Measurements from ENCODE around the gene SAFB2. TPM values are rescaled to one million over a fixed set of nuclear protein-coding genes. Genes with fewer than 3 reads are reported as not detected.

Gene SAFB2
- total RNA-seq, 1 donor = 107 TPM

DNA sequence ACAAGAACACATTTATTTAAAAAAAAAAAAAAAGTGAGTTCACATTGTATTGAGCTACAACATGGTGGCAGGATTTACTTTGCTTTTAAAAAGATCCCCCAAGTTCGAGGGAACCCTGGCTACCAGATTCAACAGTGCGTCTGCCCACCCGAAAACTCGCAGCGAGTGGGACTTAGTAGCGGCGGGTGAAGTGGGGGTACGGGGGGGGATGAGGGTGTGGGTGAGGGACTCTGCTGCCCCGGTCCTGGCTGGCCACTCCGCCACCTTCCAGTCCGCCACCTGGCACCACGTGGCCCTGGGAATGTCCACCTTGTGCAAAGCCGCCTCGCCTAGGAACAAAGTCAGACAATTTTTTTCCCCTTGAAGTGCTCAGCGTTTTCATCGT, 35.5 kb downstream of the SAFB2 start:
- no peaks in the 10 kb centered on the region for H3K27me3 ChIP-seq (ENCODE audit: insufficient read depth, low read length)
- peaks cover 9% of the 10 kb centered on the region for H3K4me1 ChIP-seq (ENCODE audit: insufficient read depth, low read length)

DNA sequence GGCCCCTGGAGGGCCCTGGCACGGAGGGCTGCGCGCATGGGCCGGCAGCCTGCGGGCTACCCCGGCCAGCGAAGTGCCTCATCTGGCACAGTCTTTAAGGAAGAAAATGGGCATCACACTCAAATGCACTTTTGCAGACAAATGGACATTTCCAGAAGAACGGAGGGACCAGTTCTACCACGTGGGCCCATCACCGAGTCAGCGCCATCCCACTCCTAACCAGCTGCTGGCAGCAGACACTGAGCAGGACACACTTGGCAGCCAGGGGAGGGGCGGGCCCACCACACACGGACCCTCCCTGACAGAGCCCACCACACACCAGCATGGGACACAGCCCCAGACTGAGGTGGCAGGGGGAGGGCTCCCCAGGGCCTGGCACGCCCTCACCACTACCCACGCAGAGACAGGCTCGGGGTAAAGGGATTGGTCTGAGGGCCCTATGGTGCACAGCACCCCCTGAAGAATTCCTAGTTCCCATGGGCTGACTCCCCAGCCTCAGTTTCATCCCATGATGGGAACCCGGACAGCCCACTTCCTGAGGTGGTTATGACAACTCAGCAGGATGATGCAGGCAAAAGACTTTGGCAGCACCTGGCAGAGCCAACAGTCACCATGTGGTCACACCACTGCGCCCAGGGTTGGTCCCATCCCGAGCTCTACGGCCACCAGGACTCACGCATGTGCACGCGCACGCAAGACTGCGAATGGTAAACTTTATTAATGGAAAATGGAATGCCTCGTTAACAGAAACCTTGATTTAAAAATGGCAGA, 36.1 kb downstream of the SAFB2 start:
- Histone ChIP-seq H3K4me1 (ENCODE audit: insufficient read depth, low read length) (peaks cover 9% of the 10 kb centered on the region), H3K9me3 (ENCODE audit: low read depth, low read length) (no peaks in the 10 kb centered on the region), H3K4me3 (ENCODE audit: low read length) (no peak overlapping the region), H3K27me3 (ENCODE audit: insufficient read depth, low read length) (no peaks in the 10 kb centered on the region)

More for the DNA sequence above, 35.5 kb downstream of the SAFB2 start:
- no peaks in the 10 kb centered on the region for H3K9me3 ChIP-seq (ENCODE audit: low read depth, low read length)
- H3K4me3 ChIP-seq (ENCODE audit: low read length) = no peak overlapping the region

DNA sequence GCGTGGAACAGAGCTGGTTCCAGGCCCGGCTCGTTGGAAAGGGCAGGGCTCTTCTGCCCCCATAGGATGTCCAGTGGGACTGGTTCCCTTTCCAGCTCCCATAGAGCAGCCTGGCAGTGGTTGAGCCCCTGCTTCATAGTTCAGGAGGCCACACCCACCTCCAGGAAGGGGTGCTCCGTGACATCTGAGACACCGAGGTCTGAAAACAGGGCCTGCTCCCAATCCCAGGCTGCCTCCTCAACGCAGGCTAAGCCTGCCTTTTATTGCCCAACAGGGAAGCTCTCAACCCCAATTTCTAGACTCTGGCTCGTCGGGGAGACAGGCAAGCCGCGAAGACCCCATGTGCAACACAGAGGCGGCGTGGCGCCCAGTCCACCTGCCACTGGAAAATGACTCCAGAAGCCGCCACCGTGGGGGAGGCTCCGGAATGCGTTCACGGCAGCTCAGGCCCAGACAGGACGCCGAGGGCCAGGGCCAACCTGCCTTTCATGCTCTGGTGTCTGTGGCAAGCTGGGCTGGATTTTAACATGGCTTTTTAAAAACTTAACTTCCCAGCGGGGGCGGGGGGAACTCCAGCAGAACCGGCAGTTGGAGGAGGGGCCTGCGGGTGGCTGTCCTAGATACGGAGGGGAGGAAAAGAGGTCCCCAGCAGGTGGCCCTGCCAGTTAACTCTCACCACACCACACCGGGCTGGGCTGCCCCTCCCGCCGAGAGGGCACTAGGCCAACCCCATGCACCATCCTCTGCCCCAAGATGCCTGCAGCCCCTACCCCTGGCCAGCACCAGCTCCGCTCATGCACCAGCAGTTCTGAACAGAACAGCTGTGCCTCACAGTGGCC, 36.9 kb downstream of the SAFB2 start:
- H3K9me3 ChIP-seq (ENCODE audit: low read depth, low read length) = no peaks in the 10 kb centered on the region
- H3K4me3 ChIP-seq (ENCODE audit: low read length) = no peak overlapping the region
- peaks cover 9% of the 10 kb centered on the region for H3K4me1 ChIP-seq (ENCODE audit: insufficient read depth, low read length)
- no peaks in the 10 kb centered on the region for H3K27me3 ChIP-seq (ENCODE audit: insufficient read depth, low read length)

- H3K9me3 ChIP-seq (ENCODE audit: low read depth, low read length) = no peaks in the 10 kb centered on the region
- H3K27me3 ChIP-seq (ENCODE audit: insufficient read depth, low read length) = no peaks in the 10 kb centered on the region
Measured at GRCh38 chr19:5580161-5580571, 42.4 kb downstream of the SAFB2 start.

GRCh38 chr19:5579697-5580096, 42.9 kb downstream of the SAFB2 start:
- no peaks in the 10 kb centered on the region for H3K27me3 ChIP-seq (ENCODE audit: insufficient read depth, low read length)
- peaks cover 4% of the 10 kb centered on the region for H3K4me1 ChIP-seq (ENCODE audit: insufficient read depth, low read length)
- H3K4me3 ChIP-seq (ENCODE audit: low read length) = no peak overlapping the region
- H3K9me3 ChIP-seq (ENCODE audit: low read depth, low read length) = no peaks in the 10 kb centered on the region

More at GRCh38 chr19:5580161-5580571, 42.4 kb downstream of the SAFB2 start:
- Histone ChIP-seq H3K4me3 (ENCODE audit: low read length) (no peak overlapping the region), H3K4me1 (ENCODE audit: insufficient read depth, low read length) (peaks cover 4% of the 10 kb centered on the region)

- H3K27me3 ChIP-seq (ENCODE audit: insufficient read depth, low read length) = no peaks in the 10 kb centered on the region
- H3K4me1 ChIP-seq (ENCODE audit: insufficient read depth, low read length) = peaks cover 4% of the 10 kb centered on the region
- H3K4me3 ChIP-seq (ENCODE audit: low read length) = no peak overlapping the region
- no peaks in the 10 kb centered on the region for H3K9me3 ChIP-seq (ENCODE audit: low read depth, low read length)
Measured at GRCh38 chr19:5579286-5579685, 43.3 kb downstream of the SAFB2 start.

DNA sequence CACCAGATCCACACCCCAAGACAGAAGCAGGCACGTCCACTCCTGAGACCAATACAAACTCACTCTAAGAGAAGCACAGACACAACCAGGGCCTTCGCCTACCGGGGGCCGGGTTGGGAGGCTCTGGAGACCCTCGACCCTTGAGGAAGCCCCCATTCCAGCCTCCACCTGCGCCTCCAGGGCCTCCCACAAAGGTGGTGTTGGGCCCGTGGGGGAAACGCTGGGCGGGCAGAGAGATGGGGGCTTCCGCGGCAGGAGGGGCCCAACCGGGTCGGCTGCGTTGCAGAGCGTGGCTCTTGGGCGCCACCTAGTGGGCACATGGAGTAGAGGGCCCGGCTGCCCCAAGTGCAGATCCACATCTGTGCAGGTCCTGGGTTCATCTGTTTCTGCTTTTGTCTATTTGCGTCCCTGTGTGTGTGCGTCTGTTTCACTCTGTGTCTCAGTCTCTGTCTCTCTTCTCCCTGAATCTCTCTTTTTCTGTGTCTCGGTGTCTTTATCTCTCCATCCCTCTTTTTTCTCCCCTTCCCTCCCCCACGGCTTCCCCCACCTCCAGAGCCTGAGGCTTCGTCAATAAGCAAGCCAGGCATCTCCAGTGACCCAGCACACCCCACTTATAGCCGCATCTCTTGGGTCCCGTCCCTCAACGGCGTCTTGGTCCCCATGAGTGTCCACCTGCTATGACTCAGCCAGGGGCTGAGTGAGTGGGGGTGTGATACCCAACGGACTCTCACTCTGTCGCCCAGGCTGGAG, 44.3 kb downstream of the SAFB2 start:
- no peaks in the 10 kb centered on the region for H3K27me3 ChIP-seq (ENCODE audit: insufficient read depth, low read length)
- H3K4me3 ChIP-seq (ENCODE audit: low read length) = no peak overlapping the region
- H3K4me1 ChIP-seq (ENCODE audit: insufficient read depth, low read length) = peaks cover 4% of the 10 kb centered on the region
- H3K9me3 ChIP-seq (ENCODE audit: low read depth, low read length) = no peaks in the 10 kb centered on the region

DNA sequence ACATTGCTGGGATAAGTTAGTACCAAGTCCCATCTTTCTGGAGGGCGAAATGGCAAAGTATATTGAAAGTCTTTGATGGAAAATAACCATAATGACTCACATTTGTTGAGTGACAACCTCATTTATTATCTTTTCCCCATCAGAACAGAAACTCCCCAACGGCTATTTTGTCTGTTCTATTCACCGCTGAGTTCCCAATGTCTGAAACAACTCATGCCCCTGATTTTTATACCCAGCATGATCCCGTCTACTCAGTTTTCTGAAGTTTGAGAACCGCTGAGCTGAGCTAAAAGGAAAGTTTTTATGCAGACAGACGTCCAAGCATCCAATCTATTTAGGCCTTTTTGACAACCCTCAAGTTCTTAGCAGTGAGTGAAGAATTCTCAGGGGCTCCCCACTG, 47.0 kb downstream of the SAFB2 start:
- H3K4me3 ChIP-seq (ENCODE audit: low read length) = no peak overlapping the region
- no peaks in the 10 kb centered on the region for H3K27me3 ChIP-seq (ENCODE audit: insufficient read depth, low read length)
- no peaks in the 10 kb centered on the region for H3K9me3 ChIP-seq (ENCODE audit: low read depth, low read length)
- peaks cover 4% of the 10 kb centered on the region for H3K4me1 ChIP-seq (ENCODE audit: insufficient read depth, low read length)

DNA sequence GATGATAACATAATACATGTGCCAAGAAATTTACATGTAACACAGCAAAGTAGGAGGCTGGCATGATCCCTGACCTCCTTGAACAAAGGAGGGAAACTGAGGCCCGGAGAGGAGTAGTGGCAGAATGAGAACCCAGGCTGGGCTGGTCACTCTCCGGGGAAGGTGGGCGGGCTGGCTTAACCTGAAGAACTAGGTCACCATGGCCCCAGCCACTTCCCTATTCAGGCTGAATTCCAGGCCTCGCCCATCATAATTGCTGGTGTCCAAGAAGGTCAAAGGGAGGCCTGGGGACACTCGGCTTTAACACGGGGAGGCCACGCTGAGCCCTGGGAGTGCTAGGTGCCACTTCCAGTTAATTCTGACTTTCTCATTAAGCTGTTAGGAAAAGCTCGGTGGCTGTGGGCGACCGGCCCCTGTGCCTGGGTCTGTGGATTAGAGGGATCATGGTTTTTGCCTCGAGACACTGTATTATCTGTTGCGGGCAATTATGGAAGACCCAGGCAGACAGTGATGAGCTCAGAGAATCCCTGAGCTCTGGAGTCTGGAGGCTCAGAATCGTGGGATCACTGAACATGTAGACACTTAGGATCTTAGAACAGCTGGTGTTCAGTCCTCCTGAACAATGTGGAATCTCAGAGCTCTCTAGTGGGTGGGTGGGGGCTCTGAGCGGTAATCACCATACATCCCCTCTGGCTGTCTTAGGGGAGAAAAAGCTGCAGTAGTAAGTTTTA, 49.9 kb downstream of the SAFB2 start:
- H3K4me1 ChIP-seq (ENCODE audit: insufficient read depth, low read length) = no peaks in the 10 kb centered on the region
- no peak overlapping the region for H3K4me3 ChIP-seq (ENCODE audit: low read length)
- peaks cover 6% of the 10 kb centered on the region for H3K27me3 ChIP-seq (ENCODE audit: insufficient read depth, low read length)
- H3K9me3 ChIP-seq (ENCODE audit: low read depth, low read length) = no peaks in the 10 kb centered on the region

DNA sequence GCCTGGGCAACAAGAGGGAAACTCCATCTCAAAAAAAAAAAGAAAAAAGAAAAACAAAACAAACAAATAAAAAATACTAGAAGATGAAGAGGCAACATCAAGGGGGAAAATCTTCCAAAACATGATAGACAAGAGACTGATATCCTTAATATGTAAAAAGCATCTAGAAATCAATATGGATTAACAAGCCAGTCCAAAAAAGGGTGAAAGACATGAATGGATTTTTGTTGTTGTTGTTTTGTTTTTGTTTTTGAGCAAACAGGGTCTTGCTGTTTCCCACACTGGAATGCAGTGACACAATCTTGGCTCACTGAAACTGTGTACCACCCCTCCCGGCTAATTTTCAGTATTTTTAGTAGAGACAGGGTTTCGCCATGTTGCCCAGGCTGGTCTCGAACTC, 50.8 kb downstream of the SAFB2 start:
- Histone ChIP-seq H3K27me3 (ENCODE audit: insufficient read depth, low read length) (peaks cover 10% of the 10 kb centered on the region), H3K4me1 (ENCODE audit: insufficient read depth, low read length) (no peaks in the 10 kb centered on the region), H3K9me3 (ENCODE audit: low read depth, low read length) (no peaks in the 10 kb centered on the region), H3K4me3 (ENCODE audit: low read length) (no peak overlapping the region)

GRCh38 chr19:5567970-5568407, 54.6 kb downstream of the SAFB2 start:
- Histone ChIP-seq H3K4me3 (ENCODE audit: low read length) (no peak overlapping the region), H3K9me3 (ENCODE audit: low read depth, low read length) (no peaks in the 10 kb centered on the region), H3K27me3 (ENCODE audit: insufficient read depth, low read length) (peaks cover 20% of the 10 kb centered on the region), H3K4me1 (ENCODE audit: insufficient read depth, low read length) (no peaks in the 10 kb centered on the region)

GRCh38 chr19:5567360-5567969, 55.1 kb downstream of the SAFB2 start, which contains the start of gene TINCR:
TINCR (minus strand) TSS chr19:5567953.
- H3K9me3 ChIP-seq (ENCODE audit: low read depth, low read length) = no peaks in the 10 kb centered on the region
- H3K4me3 ChIP-seq (ENCODE audit: low read length) = no peak within 1 kb of the TSS
- peaks cover 20% of the 10 kb centered on the region for H3K27me3 ChIP-seq (ENCODE audit: insufficient read depth, low read length)
- H3K4me1 ChIP-seq (ENCODE audit: insufficient read depth, low read length) = no peaks in the 10 kb centered on the region

DNA sequence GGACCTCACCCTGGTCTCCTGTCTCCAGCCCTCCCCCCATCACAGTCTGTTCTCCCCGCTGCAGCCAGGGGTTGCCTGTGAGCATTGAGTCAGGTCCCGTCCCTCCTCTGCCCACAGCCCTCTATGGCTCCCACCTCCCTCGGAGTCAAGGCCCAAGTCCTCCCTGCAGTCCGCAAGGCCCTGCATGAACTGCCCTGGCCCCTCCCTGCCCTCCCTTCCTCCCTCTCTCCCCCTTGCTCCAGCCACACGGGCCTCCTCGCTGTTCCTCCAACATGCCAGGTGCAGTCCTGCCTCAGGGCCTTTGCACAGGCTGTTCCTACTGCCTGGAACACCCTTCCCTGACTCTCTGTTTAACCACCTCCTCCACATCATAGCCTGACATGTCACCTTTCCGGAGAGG, 57.6 kb downstream of the SAFB2 start:
- peaks cover 22% of the 10 kb centered on the region for H3K27me3 ChIP-seq (ENCODE audit: insufficient read depth, low read length)
- H3K9me3 ChIP-seq (ENCODE audit: low read depth, low read length) = peaks cover 4% of the 10 kb centered on the region
- H3K4me1 ChIP-seq (ENCODE audit: insufficient read depth, low read length) = no peaks in the 10 kb centered on the region
- H3K4me3 ChIP-seq (ENCODE audit: low read length) = no peak overlapping the region

DNA sequence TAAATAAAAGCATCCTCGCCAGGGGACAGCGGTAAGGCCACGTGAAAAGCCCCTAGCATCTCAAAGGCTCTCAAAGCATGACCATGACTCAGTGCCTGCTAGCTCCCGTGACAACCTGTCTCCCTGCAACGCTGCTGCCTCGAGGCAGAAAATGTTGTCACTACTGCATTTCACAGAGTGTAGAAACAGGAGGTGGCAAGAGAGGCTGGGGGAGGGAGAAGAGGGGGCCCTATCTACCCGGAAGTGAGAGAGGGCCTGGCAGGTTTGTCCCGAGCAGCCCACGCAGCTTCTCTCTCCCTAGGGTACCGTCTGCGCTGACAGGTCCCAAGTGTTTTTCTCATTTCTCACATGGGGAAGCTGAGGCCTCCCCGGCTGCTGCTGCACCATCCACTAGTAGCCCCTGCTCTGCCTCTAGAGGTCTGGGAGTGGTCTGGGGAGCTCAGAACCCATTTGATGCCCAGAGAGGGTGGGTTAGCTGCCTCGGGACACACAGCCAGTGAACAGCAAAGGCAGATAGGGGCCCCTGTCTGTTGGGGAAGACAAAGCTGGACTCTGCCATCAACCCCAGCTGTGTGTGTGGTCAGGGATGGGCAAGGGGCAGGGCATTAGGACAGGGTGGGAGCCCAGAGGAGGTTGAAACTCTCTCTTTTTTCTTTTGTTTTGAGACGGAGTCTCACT, 58.5 kb downstream of the SAFB2 start:
- Histone ChIP-seq H3K4me1 (ENCODE audit: insufficient read depth, low read length) (no peaks in the 10 kb centered on the region), H3K9me3 (ENCODE audit: low read depth, low read length) (peaks cover 4% of the 10 kb centered on the region), H3K27me3 (ENCODE audit: insufficient read depth, low read length) (peaks cover 22% of the 10 kb centered on the region), H3K4me3 (ENCODE audit: low read length) (no peak overlapping the region)
